ENCODE results near the gene CRISPLD2.
"Not testable (repeated sequence)": the region's sequence is repeated elsewhere in the genome, so short reads cannot be mapped to it uniquely, and the experiment has no call there.

Gene CRISPLD2

GRCh38 chr16:84821728-84822689 is 2.2 kb downstream of the CRISPLD2 start:
- no peak for DNase-seq (ENCODE audit: low read depth in 2 of 2)

- no peak for DNase-seq (ENCODE audit: low read depth in 2 of 2)
These were observed 3.2 kb downstream of the CRISPLD2 start for GRCh38 chr16:84822990-84823389.

GRCh38 chr16:84823484-84823883 is 3.7 kb downstream of the CRISPLD2 start:
- DNase-seq (ENCODE audit: low read depth in 2 of 2): no peak

- DNase-seq (ENCODE audit: low read depth in 2 of 2): no peak
These were observed 4.1 kb downstream of the CRISPLD2 start for GRCh38 chr16:84823926-84824325.

- no peak for DNase-seq (ENCODE audit: low read depth in 2 of 2)
These were observed 6.2 kb downstream of the CRISPLD2 start for GRCh38 chr16:84825896-84826557.

- DNase-seq (ENCODE audit: low read depth in 2 of 2): no peak
These were observed 6.8 kb downstream of the CRISPLD2 start for GRCh38 chr16:84826558-84826941.

- no peak for DNase-seq (ENCODE audit: low read depth in 2 of 2)
These were observed 7.4 kb downstream of the CRISPLD2 start for GRCh38 chr16:84827131-84827574.

GRCh38 chr16:84827897-84828296 is 8.1 kb downstream of the CRISPLD2 start:
- no peak for DNase-seq (ENCODE audit: low read depth in 2 of 2)

GRCh38 chr16:84828322-84828721 is 8.5 kb downstream of the CRISPLD2 start:
- DNase-seq (ENCODE audit: low read depth in 2 of 2): no peak

- peak; percentile 80 for DNase-seq (ENCODE audit: low read depth in 2 of 2)
These were observed 9.6 kb downstream of the CRISPLD2 start for GRCh38 chr16:84829168-84829965.

GRCh38 chr16:84830765-84831384 is 11.1 kb downstream of the CRISPLD2 start:
- no peak for DNase-seq (ENCODE audit: low read depth in 2 of 2)

- not testable (repeated sequence) for DNase-seq (ENCODE audit: low read depth in 2 of 2)
These were observed 11.9 kb downstream of the CRISPLD2 start for GRCh38 chr16:84831728-84832127.

GRCh38 chr16:84832488-84833143 is 12.8 kb downstream of the CRISPLD2 start:
- peak; percentile 78 to 84 for DNase-seq (ENCODE audit: low read depth in 2 of 2)

GRCh38 chr16:84833144-84833500 is 13.3 kb downstream of the CRISPLD2 start:
- DNase-seq (ENCODE audit: low read depth in 2 of 2): no peak

GRCh38 chr16:84833542-84834402 is 14.0 kb downstream of the CRISPLD2 start:
- DNase-seq (ENCODE audit: low read depth in 2 of 2): no peak

GRCh38 chr16:84834403-84834772 is 14.6 kb downstream of the CRISPLD2 start:
- no peak for DNase-seq (ENCODE audit: low read depth in 2 of 2)

GRCh38 chr16:84836234-84836647 is 16.5 kb downstream of the CRISPLD2 start:
- peak; percentile 100 for DNase-seq (ENCODE audit: low read depth in 2 of 2)

- DNase-seq (ENCODE audit: low read depth in 2 of 2): no peak
These were observed 17.2 kb downstream of the CRISPLD2 start for GRCh38 chr16:84836967-84837366.

- no peak for DNase-seq (ENCODE audit: low read depth in 2 of 2)
These were observed 18.7 kb downstream of the CRISPLD2 start for GRCh38 chr16:84838383-84838948.

- DNase-seq (ENCODE audit: low read depth in 2 of 2): no peak
These were observed 19.3 kb downstream of the CRISPLD2 start for GRCh38 chr16:84839054-84839453.

Data from fibroblast of skin of left biceps (primary cell).